Neural cell (in vitro differentiated cells): ENCODE data around the gene INPP5A. TPM values are rescaled to one million over a fixed set of nuclear protein-coding genes. Genes with fewer than 3 reads are reported as not detected.
A peak's percentile ranks its signal among the peaks of the same experiment; 100 is the strongest.

Experiments
- H2AFZ ChIP-seq: fragments of 200-600, 300-800 bp; sonication (generic), shearing (Covaris generic); 2 replicates; pipeline ENCODE4 v1.6.0; 2014; ENCODE audit warnings: low read depth, mild to moderate bottlenecking, antibody characterized with exemption, low read length, moderate library complexity
- H3F3A ChIP-seq: fragments of 200-600 bp; shearing (Covaris generic); 2 replicates; pipeline ENCODE4 v1.6.1; 2016; ENCODE audit warnings: mild to moderate bottlenecking, moderate library complexity, mixed read lengths, antibody characterized with exemption, low read length; ENCODE audit not compliant: insufficient read depth, poor library complexity, severe bottlenecking
- H3K27ac ChIP-seq: fragments of 200-600, 300-800 bp; sonication (generic), shearing (Covaris generic); 2 replicates; pipeline ENCODE4 v1.5.1; 2014; ENCODE audit warnings: mild to moderate bottlenecking, low read length, moderate library complexity
- H3K27me3 ChIP-seq: fragments of 300-800, 200-600 bp; sonication (generic), shearing (Covaris generic); 2 replicates; pipeline ENCODE4 v1.6.0; 2014; ENCODE audit warnings: mild to moderate bottlenecking, low read depth, low read length, moderate library complexity; ENCODE audit not compliant: insufficient read depth
- H3K36me3 ChIP-seq: fragments of 300-800, 200-600 bp; sonication (generic), shearing (Covaris generic); 2 replicates; pipeline ENCODE4 v1.5.1; 2014; ENCODE audit warnings: mild to moderate bottlenecking, antibody characterized with exemption, low read length, moderate library complexity; ENCODE audit not compliant: insufficient read depth
- H3K4me2 ChIP-seq: fragments of 300-800, 200-600 bp; sonication (generic), shearing (Covaris generic); 2 replicates; pipeline ENCODE4 v1.6.0; 2014; ENCODE audit warnings: mild to moderate bottlenecking, low read length
- H3K4me3 ChIP-seq: fragments of 300-800, 200-600 bp; sonication (generic), shearing (Covaris generic); 2 replicates; pipeline ENCODE4 v1.5.1; 2014; ENCODE audit warnings: mild to moderate bottlenecking, low read length, moderate library complexity
- H3K79me2 ChIP-seq: fragments of 200-600 bp; shearing (Covaris generic); replicated peaks from 2 replicates; pipeline ENCODE4 v1.6.0; 2014; ENCODE audit warnings: mild to moderate bottlenecking, low read length, moderate library complexity; ENCODE audit not compliant: insufficient read depth
- H3K9ac ChIP-seq: fragments of 300-800, 200-600 bp; sonication (generic), shearing (Covaris generic); 2 replicates; pipeline ENCODE4 v1.6.1; 2016; ENCODE audit warnings: mild to moderate bottlenecking, low read length, mixed read lengths
- H3K9me2 ChIP-seq: fragments of 200-600 bp; shearing (Covaris generic); 2 replicates; pipeline ENCODE4 v1.6.1; 2016; ENCODE audit warnings: mild to moderate bottlenecking, low read length, mixed read lengths; ENCODE audit not compliant: insufficient read depth
- H3K9me3 ChIP-seq: fragments of 200-600, 300-800 bp; sonication (generic), shearing (Covaris generic); 2 replicates; pipeline ENCODE4 v1.6.1; 2016; ENCODE audit warnings: mild to moderate bottlenecking, mixed run types, low read length, moderate library complexity, mixed read lengths
- H4K20me1 ChIP-seq: fragments of 200-600 bp; shearing (Covaris generic); 2 replicates; pipeline ENCODE4 v1.6.1; 2016; ENCODE audit warnings: mild to moderate bottlenecking, mixed run types; ENCODE audit not compliant: insufficient read depth
- EP300 ChIP-seq: fragments of 450-650 bp; conservative IDR thresholded peaks from 2 replicates; pipeline ENCODE4 v1.6.1; 2014; ENCODE audit warnings: antibody characterized with exemption, mild to moderate bottlenecking, moderate library complexity; ENCODE audit not compliant: poor library complexity, severe bottlenecking
- EZH2 ChIP-seq: fragments of 200-600, 300-800 bp; shearing (Covaris generic), sonication (generic); IDR thresholded peaks from 2 replicates; pipeline ENCODE4 v1.6.1; 2014; ENCODE audit warnings: antibody characterized with exemption, low read length, borderline replicate concordance, mild to moderate bottlenecking; ENCODE audit not compliant: insufficient read depth, poor library complexity, severe bottlenecking
- MXI1 ChIP-seq: fragments of 450-650 bp; conservative IDR thresholded peaks from 2 replicates; pipeline ENCODE4 v1.6.1; 2014; ENCODE audit warnings: antibody characterized with exemption, mild to moderate bottlenecking; ENCODE audit not compliant: poor library complexity, severe bottlenecking
- POLR2AphosphoS5 ChIP-seq: IDR thresholded peaks from 2 replicates; pipeline ENCODE4 v1.6.1; 2012
- RAD21 ChIP-seq: fragments of 450-650 bp; conservative IDR thresholded peaks from 2 replicates; pipeline ENCODE4 v1.6.1; 2014; ENCODE audit warnings: antibody characterized with exemption, mild to moderate bottlenecking, moderate library complexity
- REST ChIP-seq: IDR thresholded peaks from 2 replicates; pipeline ENCODE4 v1.6.1; 2012; ENCODE audit warnings: borderline replicate concordance
- SMC3 ChIP-seq: fragments of 450-650 bp; conservative IDR thresholded peaks from 2 replicates; pipeline ENCODE4 v1.6.1; 2014; ENCODE audit warnings: antibody characterized with exemption, mild to moderate bottlenecking, moderate library complexity; ENCODE audit not compliant: poor library complexity
- TAF1 ChIP-seq: IDR thresholded peaks from 2 replicates; pipeline ENCODE4 v1.6.1; 2012; ENCODE audit warnings: low read depth
- polyA plus RNA-seq: library from polyadenylated mRNA; depleted of rRNA; stranded (reverse); fragments of >200 nt; gene quantifications from 2 replicates; pipeline ENCODE4 v1.2.3, GENCODE V29; 2014
- TF ChIP-seq, protein P1 (sequence below): fragments of 450-650 bp; IDR thresholded peaks from 2 replicates; pipeline ENCODE4 v1.5.1; 2014; ENCODE audit warnings: antibody characterized with exemption, mild to moderate bottlenecking, moderate library complexity; ENCODE audit not compliant: poor library complexity, severe bottlenecking

INPP5A gene
- polyA plus RNA-seq, 1 donor from 2014 or later: 48.8 TPM

- H4K20me1 ChIP-seq: no peaks in the 10 kb centered on the region
- TF ChIP-seq REST: no peak
- TF ChIP-seq SMC3: no peak
- TF ChIP-seq RAD21: no peak
- no peak for TF ChIP-seq EP300
- TF ChIP-seq POLR2AphosphoS5: no peak
- no peak for TF ChIP-seq TAF1
- TF ChIP-seq EZH2: no peak
- TF ChIP-seq, protein P1, sequence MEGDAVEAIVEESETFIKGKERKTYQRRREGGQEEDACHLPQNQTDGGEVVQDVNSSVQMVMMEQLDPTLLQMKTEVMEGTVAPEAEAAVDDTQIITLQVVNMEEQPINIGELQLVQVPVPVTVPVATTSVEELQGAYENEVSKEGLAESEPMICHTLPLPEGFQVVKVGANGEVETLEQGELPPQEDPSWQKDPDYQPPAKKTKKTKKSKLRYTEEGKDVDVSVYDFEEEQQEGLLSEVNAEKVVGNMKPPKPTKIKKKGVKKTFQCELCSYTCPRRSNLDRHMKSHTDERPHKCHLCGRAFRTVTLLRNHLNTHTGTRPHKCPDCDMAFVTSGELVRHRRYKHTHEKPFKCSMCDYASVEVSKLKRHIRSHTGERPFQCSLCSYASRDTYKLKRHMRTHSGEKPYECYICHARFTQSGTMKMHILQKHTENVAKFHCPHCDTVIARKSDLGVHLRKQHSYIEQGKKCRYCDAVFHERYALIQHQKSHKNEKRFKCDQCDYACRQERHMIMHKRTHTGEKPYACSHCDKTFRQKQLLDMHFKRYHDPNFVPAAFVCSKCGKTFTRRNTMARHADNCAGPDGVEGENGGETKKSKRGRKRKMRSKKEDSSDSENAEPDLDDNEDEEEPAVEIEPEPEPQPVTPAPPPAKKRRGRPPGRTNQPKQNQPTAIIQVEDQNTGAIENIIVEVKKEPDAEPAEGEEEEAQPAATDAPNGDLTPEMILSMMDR: no peak
- no peak for TF ChIP-seq MXI1
- H3K27me3 ChIP-seq: no peaks in the 10 kb centered on the region
- no peak overlapping the region for H3K4me2 ChIP-seq
- H3K9me2 ChIP-seq: no peaks in the 10 kb centered on the region
- no peaks in the 10 kb centered on the region for H3F3A ChIP-seq
- H3K36me3 ChIP-seq: no peaks in the 10 kb centered on the region
- peaks cover 6% of the 10 kb centered on the region for H3K9me3 ChIP-seq
- no peak overlapping the region for H3K27ac ChIP-seq
- H3K9ac ChIP-seq: no peak overlapping the region
- H3K79me2 ChIP-seq: no peaks in the 10 kb centered on the region
- no peak overlapping the region for H3K4me3 ChIP-seq
- H2AFZ ChIP-seq: no peak overlapping the region
These were observed 62.8 kb downstream of the INPP5A start for GRCh38 chr10:132600416-132600815.

GRCh38 chr10:132601567-132601966 lies 64.0 kb downstream of the INPP5A start:
- no peak for TF ChIP-seq EZH2
- TF ChIP-seq TAF1: no peak
- no peak for TF ChIP-seq MXI1
- no peak for TF ChIP-seq EP300
- TF ChIP-seq SMC3: no peak
- TF ChIP-seq REST: no peak
- TF ChIP-seq RAD21: no peak
- TF ChIP-seq, protein P1: no peak
- peak overlapping the region; percentile 87 for H3K27ac ChIP-seq
- H3K9ac ChIP-seq: no peak overlapping the region
- H3K9me3 ChIP-seq: peaks cover 6% of the 10 kb centered on the region
- H3F3A ChIP-seq: no peaks in the 10 kb centered on the region
- H4K20me1 ChIP-seq: no peaks in the 10 kb centered on the region
- no peaks in the 10 kb centered on the region for H3K27me3 ChIP-seq
- no peak overlapping the region for H2AFZ ChIP-seq
- H3K4me2 ChIP-seq: no peak overlapping the region
- no peaks in the 10 kb centered on the region for H3K36me3 ChIP-seq
- no peaks in the 10 kb centered on the region for H3K79me2 ChIP-seq
- no peak overlapping the region for H3K4me3 ChIP-seq
- H3K9me2 ChIP-seq: no peaks in the 10 kb centered on the region
